Esophagus mucosa (tissue), 1 donor: Measurements from ENCODE around the gene IL4. TPM values are rescaled to one million over a fixed set of nuclear protein-coding genes. Genes with fewer than 3 reads are reported as not detected.

Experiments
- ATAC-seq: fragments of 200-7000 bp; cut with Tn5 transposase; one replicate; pipeline ENCODE4 v1.9.1; 2020
- total RNA-seq: library from RNA; stranded (reverse); gene quantifications from one replicate; pipeline ENCODE4 v1.2.4, GENCODE V29; 2023
- donor health status: DM: yes; HTN: yes; CAD: no.

IL4 gene
- total RNA-seq, 1 donor from 2014 or later: not detected

- ATAC-seq: no peak
Observed at GRCh38 chr5:132658381-132659302, 15.1 kb upstream of the IL4 start.

GRCh38 chr5:132659598-132660493, 13.9 kb upstream of the IL4 start:
- no peak for ATAC-seq

- no peak for ATAC-seq
Observed at GRCh38 chr5:132661231-132662003, 12.4 kb upstream of the IL4 start.

- no peak for ATAC-seq
Observed at GRCh38 chr5:132662004-132662401, 11.8 kb upstream of the IL4 start.

GRCh38 chr5:132662925-132663770, 10.6 kb upstream of the IL4 start:
- no peak for ATAC-seq

GRCh38 chr5:132663771-132664695, 9.8 kb upstream of the IL4 start:
- ATAC-seq: no peak

- no peak for ATAC-seq
Observed at GRCh38 chr5:132664696-132665209, 9.0 kb upstream of the IL4 start.

GRCh38 chr5:132665574-132666080, 8.2 kb upstream of the IL4 start:
- ATAC-seq: no peak

GRCh38 chr5:132666310-132667123, 7.3 kb upstream of the IL4 start:
- ATAC-seq: no peak

GRCh38 chr5:132667309-132667708, 6.5 kb upstream of the IL4 start:
- no peak for ATAC-seq

- no peak for ATAC-seq
Observed at GRCh38 chr5:132667761-132668705, 5.8 kb upstream of the IL4 start.

- ATAC-seq: no peak
Observed at GRCh38 chr5:132668706-132669454, 4.9 kb upstream of the IL4 start.

- ATAC-seq: no peak
Observed at GRCh38 chr5:132669455-132669820, 4.4 kb upstream of the IL4 start.

GRCh38 chr5:132669966-132670882, 3.6 kb upstream of the IL4 start:
- ATAC-seq: no peak

GRCh38 chr5:132671000-132671399, 2.8 kb upstream of the IL4 start:
- ATAC-seq: no peak

GRCh38 chr5:132673488-132673887, 301 bp upstream of the IL4 start:
- ATAC-seq: no peak
